Bronchial epithelial cell (primary cell): ENCODE measurements around the gene PACS1. TPM values are rescaled to one million over a fixed set of nuclear protein-coding genes. Genes with fewer than 3 reads are reported as not detected.
"Not testable (repeated sequence)": the region's sequence is repeated elsewhere in the genome, so short reads cannot be mapped to it uniquely, and the experiment has no call there.

Source experiments
- DNase-seq: peaks from one replicate; pipeline ENCODE4 v3.0.0-alpha.2; 2010; ENCODE audit warnings: low read depth
- FAIRE-seq: peaks from 2 replicates; lab custom pipeline; 2011; peaks lifted over from hg19 to GRCh38; lab: Jason Lieb, UNC
- H3K27me3 ChIP-seq: 2 replicates; pipeline ENCODE4 v1.5.1; 2011; ENCODE audit warnings: low read length; ENCODE audit not compliant: control insufficient read depth, insufficient read depth
- H3K36me3 ChIP-seq: 2 replicates; pipeline ENCODE4 v1.5.1; 2011; ENCODE audit warnings: low read length; ENCODE audit not compliant: control insufficient read depth, insufficient read depth
- H3K4me3 ChIP-seq: 2 replicates; pipeline ENCODE4 v1.5.1; 2011; ENCODE audit warnings: mild to moderate bottlenecking, low read depth, low read length, control low read depth
- total RNA-seq: library from RNA; depleted of rRNA; stranded (reverse); fragments of >200 nt; gene quantifications from 2 replicates; pipeline ENCODE4 v1.2.1, GENCODE V29; 2014
- TF ChIP-seq, protein P1 (sequence below): IDR thresholded peaks from 2 replicates; pipeline ENCODE4 v1.5.1; 2011; ENCODE audit warnings: mild to moderate bottlenecking, moderate library complexity, low read length, control low read depth, inconsistent platforms; ENCODE audit not compliant: insufficient read depth, severe bottlenecking

The PACS1 gene
- total RNA-seq: 6.8 and 7.0 TPM in 2 replicates

DNA sequence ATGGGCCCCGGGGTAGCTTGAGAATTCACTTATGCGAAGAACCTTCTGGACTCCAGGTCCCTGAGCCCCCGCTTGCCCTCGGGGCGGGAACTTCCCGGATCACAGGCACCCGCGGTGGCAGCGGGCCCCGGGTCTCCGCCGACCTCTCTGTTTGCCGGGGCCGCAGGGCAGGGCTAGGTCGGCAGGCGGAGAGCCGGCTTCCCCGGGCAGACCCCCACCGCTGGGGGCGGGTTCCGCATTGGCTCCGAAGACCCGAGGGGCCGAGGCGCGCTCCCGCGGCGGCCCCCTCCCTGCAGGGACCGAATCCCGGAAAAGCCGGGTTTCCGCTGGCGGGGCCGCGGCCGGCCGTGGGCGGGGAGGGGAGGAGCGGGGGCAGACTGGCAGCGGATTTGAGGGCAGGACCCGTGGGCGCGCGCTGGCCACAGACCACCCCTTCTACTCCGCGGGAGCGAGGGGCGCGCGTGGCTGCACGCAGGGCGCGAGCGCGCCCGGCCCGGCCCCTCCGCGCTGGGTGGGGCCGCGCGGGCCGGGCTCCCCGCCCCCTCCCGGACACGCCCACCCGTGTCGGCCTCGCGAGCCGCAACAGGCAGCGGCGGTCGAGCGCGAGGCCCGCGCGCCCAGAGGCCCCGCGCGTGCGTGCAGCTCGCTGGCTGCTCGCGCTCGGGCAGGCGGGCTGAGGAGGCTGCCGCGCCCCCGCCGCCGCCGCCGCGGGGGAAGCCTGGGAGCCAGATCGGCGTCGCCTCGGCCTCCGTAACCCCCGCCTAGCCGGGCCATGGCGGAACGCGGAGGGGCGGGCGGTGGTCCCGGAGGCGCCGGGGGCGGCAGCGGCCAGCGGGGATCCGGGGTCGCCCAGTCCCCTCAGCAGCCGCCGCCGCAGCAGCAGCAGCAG, at the start of gene PACS1:
TSS of gene PACS1 (plus strand) at position 558 of the 889 bp plus-strand sequence. CDS start at position 773, 215 bp downstream.
- Histone ChIP-seq H3K27me3 (no peaks in the 10 kb centered on the region), H3K36me3 (peaks cover 7% of the 10 kb centered on the region), H3K4me3 (peak within 1 kb of the TSS; percentile 67)
- FAIRE-seq (no peak), DNase-seq (no peak)
- TF ChIP-seq, protein P1, sequence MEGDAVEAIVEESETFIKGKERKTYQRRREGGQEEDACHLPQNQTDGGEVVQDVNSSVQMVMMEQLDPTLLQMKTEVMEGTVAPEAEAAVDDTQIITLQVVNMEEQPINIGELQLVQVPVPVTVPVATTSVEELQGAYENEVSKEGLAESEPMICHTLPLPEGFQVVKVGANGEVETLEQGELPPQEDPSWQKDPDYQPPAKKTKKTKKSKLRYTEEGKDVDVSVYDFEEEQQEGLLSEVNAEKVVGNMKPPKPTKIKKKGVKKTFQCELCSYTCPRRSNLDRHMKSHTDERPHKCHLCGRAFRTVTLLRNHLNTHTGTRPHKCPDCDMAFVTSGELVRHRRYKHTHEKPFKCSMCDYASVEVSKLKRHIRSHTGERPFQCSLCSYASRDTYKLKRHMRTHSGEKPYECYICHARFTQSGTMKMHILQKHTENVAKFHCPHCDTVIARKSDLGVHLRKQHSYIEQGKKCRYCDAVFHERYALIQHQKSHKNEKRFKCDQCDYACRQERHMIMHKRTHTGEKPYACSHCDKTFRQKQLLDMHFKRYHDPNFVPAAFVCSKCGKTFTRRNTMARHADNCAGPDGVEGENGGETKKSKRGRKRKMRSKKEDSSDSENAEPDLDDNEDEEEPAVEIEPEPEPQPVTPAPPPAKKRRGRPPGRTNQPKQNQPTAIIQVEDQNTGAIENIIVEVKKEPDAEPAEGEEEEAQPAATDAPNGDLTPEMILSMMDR: no peak

DNA sequence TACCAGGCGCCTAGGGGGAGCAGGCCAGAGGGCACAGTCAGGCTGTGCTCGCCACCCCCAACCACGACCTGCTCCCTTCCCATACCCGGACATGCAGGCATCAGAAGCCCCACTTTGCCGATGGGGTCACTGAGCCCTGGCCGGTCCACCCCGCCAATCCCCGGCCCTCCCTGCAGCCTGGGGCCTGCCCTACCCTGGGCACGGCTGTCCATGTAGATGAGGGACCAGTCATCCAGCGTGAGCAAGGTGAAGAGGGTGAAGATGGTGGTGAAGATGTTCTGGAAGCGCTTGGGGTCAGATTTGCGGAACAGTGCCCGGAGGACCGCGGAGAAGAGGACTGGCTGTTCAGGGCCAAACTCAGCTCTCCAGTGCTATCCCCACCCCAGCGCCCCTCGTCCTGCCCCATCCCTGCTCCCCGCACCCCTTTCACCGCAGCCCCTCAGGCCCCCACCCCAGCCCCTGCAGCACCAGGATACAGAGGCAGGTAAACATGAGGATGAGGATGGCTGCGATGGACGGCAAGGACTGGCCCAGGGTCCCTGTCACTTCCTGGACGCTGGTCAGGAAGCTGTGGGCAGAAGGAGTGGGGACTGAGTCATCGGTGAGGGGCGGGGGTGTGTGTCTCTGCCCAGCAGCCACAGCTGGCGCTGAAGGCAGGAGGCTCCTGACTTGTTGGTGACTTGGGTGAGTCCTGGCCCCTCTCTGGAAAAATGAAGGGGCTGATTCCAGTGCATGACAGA, 49.3 kb upstream of the PACS1 start:
- TF ChIP-seq, protein P1: no peak
- FAIRE-seq (no peak), DNase-seq (peak; percentile 67)
- Histone ChIP-seq H3K36me3 (no peaks in the 10 kb centered on the region), H3K4me3 (no peak overlapping the region), H3K27me3 (no peaks in the 10 kb centered on the region)

DNA sequence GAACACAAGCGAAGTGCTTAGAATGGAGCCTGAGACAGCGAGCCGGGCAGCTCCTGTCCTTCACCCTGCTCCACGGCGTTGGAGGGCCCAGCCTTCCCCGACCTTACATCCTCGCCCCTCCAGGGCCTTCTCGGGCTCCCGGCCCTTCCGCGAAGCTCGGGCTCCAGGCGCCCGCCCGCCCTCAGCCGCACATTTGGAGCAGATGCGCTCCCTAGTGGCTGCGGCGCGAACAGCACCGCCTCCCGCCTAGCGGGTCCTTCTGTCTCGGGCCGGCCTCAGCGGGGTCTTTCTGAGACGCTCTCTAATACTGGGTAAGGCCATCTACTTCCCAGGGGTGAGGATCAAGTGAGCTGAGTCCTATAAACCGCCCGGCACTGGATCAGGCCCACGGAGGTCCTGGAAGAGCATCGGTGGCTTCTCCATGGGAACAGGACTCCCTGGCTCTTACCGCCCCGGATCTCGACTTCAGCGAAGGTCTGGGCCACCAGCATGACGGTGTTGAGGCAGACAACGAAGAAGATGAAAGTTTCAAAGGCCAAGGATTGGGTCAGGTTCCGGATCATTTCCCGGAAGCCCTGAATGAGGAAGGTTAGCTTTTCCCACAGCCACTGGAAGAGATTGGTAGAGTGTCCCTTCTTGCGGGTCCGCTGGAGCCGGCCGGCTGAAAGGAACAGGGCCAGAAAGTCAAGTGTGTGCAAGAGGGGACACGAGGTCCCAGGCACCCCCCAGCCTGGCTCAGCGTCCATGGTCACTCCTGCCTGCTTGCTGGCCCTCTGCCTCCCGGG, 47.5 kb upstream of the PACS1 start:
- FAIRE-seq (no peak), DNase-seq (peak; percentile 9)
- TF ChIP-seq, protein P1: peak; percentile 95
- no peaks in the 10 kb centered on the region for H3K27me3 ChIP-seq
- no peaks in the 10 kb centered on the region for H3K36me3 ChIP-seq
- H3K4me3 ChIP-seq: no peak overlapping the region

DNA sequence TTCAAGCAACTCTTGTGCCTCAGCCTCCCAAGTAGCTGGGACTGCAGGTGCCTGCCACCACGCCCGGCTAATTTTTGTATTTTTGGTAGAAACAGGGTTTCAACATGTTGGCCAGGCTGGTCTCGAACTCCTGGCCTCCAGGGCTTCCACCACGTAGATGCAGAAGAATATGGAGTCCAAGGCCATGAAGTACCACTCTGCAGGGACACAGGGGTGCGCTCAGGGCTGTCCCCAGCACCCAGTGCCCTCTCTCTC, 47.0 kb upstream of the PACS1 start:
- H3K4me3 ChIP-seq, H3K36me3 ChIP-seq, H3K27me3 ChIP-seq, DNase-seq, FAIRE-seq: not testable (repeated sequence)

DNA sequence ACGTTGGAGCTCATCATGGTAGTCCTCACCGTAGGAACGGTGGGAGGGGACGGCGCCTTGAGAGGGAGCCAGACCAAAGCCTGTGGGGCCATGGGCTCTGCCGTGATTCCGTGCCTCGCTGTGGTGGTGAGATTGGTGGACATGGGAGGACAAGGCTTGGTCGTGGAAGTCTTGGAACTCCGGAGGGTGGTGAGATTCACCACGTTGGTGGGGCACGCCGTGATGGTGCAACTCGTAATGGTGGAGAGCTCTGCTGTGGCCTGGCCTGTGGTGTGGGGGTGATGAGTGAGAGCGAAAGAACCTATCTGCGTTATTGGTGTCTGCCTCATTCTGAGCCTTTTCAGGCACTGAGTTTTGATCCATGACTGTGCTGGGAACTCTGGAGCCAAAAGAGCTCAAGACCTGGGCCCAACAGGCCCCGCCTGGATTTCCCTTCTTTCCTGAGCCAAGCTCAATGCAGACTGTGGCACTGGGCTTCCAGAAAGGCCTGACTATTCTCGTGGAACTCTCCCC, 44.0 kb upstream of the PACS1 start, which contains the start of gene CATSPER1:
TSS of gene CATSPER1 (minus strand) at position 463 of the 513 bp plus-strand sequence. CDS start at position 363, 100 bp downstream.
- no peaks in the 10 kb centered on the region for H3K36me3 ChIP-seq
- FAIRE-seq: no peak

More for the DNA sequence above, 44.0 kb upstream of the PACS1 start, which contains the start of gene CATSPER1:
- Histone ChIP-seq H3K4me3 (no peak within 1 kb of the TSS), H3K27me3 (no peaks in the 10 kb centered on the region)
- TF ChIP-seq, protein P1: no peak
- no peak for DNase-seq
